Activated naive CD4-positive, alpha-beta T cell treated with anti-CD3 and anti-CD28 coated beads, Interleukin-2, amount 10 ng/mL, durations not matched to agents 7 days and 5 days (primary cell): ENCODE results near the gene BMI1.

Experiments
- CTCF ChIA-PET: fragments of 350-600 bp; sonication (Branson Sonifier 250); formaldehyde crosslinking; loops from one replicate; lab custom pipeline; 2021; ENCODE audit warnings: antibody characterized with exemption; lab: Charles Lee
- DNase-seq: peaks from one replicate; pipeline ENCODE4 v3.0.0-alpha.2; 2020
- H3K27ac Mint-ChIP-seq: one replicate; pipeline ENCODE4 v1.8.0; 2021; ENCODE audit warnings: mild to moderate bottlenecking, moderate library complexity, mixed read lengths
- H3K27me3 Mint-ChIP-seq: one replicate; pipeline ENCODE4 v1.8.0; 2021; ENCODE audit warnings: mild to moderate bottlenecking, mixed read lengths
- H3K36me3 Mint-ChIP-seq: one replicate; pipeline ENCODE4 v1.8.0; 2021; ENCODE audit warnings: mixed read lengths
- H3K4me1 Mint-ChIP-seq: one replicate; pipeline ENCODE4 v1.8.0; 2021; ENCODE audit warnings: mixed read lengths
- H3K4me3 Mint-ChIP-seq: one replicate; pipeline ENCODE4 v1.8.0; 2021; ENCODE audit warnings: mild to moderate bottlenecking, moderate library complexity, mixed read lengths
- H3K9me3 Mint-ChIP-seq: one replicate; pipeline ENCODE4 v1.8.0; 2021; ENCODE audit warnings: mixed read lengths

BMI1 gene

GRCh38 chr10:22314852-22315251, 6.0 kb upstream of the BMI1 start:
- no peak for DNase-seq
- CTCF ChIA-PET = interaction anchor here (0.9 kb wide), 1 partner anchor 86 kb away, joined by 3 read pairs; no protein-coding TSS in a partner anchor
- Mint-ChIP-seq H3K4me3 (peak overlapping the region; percentile 90), H3K9me3 (no peaks in the 10 kb centered on the region), H3K36me3 (peaks cover 11% of the 10 kb centered on the region), H3K27me3 (peaks cover 23% of the 10 kb centered on the region), H3K4me1 (peaks cover 38% of the 10 kb centered on the region), H3K27ac (no peak overlapping the region)

- peaks cover 42% of the 10 kb centered on the region for H3K4me1 Mint-ChIP-seq
- H3K9me3 Mint-ChIP-seq = no peaks in the 10 kb centered on the region
- CTCF ChIA-PET = interaction anchor here (0.9 to 1.0 kb wide), 2 partner anchors 57 to 87 kb away, joined by 3 to 5 read pairs; no protein-coding TSS in a partner anchor
- DNase-seq = no peak
- H3K36me3 Mint-ChIP-seq = peaks cover 15% of the 10 kb centered on the region
- peak overlapping the region; percentile 89 for H3K27ac Mint-ChIP-seq
- H3K27me3 Mint-ChIP-seq = peaks cover 27% of the 10 kb centered on the region
- H3K4me3 Mint-ChIP-seq = peak overlapping the region; percentile 90
Observed at GRCh38 chr10:22315455-22316285, 5.2 kb upstream of the BMI1 start.

DNA sequence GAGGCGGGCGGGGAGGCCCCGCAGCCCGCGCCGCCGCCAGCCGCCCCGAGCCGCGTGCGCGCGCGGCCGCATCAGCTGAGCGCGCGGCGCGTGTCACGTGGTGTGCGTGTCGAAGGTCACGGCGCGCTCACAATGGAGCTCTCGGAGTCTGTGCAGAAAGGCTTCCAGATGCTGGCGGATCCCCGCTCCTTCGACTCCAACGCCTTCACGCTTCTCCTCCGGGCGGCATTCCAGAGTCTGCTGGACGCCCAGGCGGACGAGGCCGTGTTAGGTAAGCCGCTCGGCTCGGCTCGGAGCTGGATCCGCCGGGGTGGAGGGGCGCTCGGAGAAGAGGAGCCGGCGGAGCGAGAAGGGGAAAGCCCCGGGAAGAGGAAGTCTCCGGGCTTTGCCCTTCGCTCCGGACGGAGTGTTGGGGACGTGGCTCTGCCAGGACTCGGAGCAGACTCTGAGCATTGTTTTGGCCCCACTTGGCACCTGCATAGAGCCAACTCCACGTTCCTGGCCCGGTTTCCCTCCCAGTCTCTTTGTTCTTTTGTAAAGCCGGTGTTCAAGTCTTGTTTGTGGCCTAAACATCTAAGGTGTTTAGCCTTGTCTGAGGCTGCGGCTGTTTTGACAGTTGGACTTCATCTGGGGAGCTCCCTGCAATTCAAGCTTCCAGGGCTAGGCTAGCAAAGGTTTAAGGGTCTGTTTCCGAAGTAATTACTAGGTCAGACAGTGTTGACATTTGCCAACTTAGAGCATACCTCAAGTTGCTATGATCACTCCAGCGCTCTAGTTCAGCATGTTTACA, 4.4 kb upstream of the BMI1 start, which contains the start of gene COMMD3:
Gene COMMD3, plus strand, starts transcription at position 103 of the 790 bp plus-strand sequence. Its CDS starts 30 bp downstream, at position 133.
- peaks cover 42% of the 10 kb centered on the region for H3K4me1 Mint-ChIP-seq
- peaks cover 27% of the 10 kb centered on the region for H3K27me3 Mint-ChIP-seq
- peak; percentile 86 for DNase-seq
- no peaks in the 10 kb centered on the region for H3K9me3 Mint-ChIP-seq
- H3K27ac Mint-ChIP-seq = peak within 1 kb of the TSS; percentile 92
- peak within 1 kb of the TSS; percentile 90 for H3K4me3 Mint-ChIP-seq
- CTCF ChIA-PET = interaction anchor here (1.0 kb wide), 1 partner anchor 58 kb away, joined by 5 read pairs; no protein-coding TSS in a partner anchor
- peaks cover 15% of the 10 kb centered on the region for H3K36me3 Mint-ChIP-seq

DNA sequence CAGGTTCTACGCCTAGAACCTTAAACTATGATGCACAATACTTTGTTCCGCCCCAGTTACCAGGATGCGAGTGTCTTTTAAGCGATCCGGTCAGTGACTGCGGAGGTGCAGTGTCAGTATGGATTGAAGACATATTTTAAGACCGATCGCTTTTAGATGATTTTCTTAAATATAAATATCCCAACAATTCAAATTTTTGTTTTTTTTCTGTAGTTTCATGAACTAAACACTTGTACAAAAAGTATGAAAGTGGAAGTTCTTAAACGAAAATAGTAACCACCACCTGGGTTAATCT, 3.9 kb upstream of the BMI1 start:
- Mint-ChIP-seq H3K36me3 (peaks cover 15% of the 10 kb centered on the region), H3K27ac (peak overlapping the region; percentile 92), H3K4me1 (peaks cover 42% of the 10 kb centered on the region), H3K9me3 (no peaks in the 10 kb centered on the region), H3K27me3 (peaks cover 31% of the 10 kb centered on the region), H3K4me3 (peak overlapping the region; percentile 75)
- CTCF ChIA-PET = no interaction called here
- DNase-seq = peak; percentile 42

GRCh38 chr10:22317771-22318565, 2.9 kb upstream of the BMI1 start:
- Mint-ChIP-seq H3K27ac (peak overlapping the region; percentile 33), H3K4me1 (peaks cover 50% of the 10 kb centered on the region), H3K9me3 (no peaks in the 10 kb centered on the region), H3K27me3 (peaks cover 40% of the 10 kb centered on the region), H3K36me3 (peaks cover 15% of the 10 kb centered on the region), H3K4me3 (peak overlapping the region; percentile 55)
- no peak for DNase-seq
- CTCF ChIA-PET = interaction anchor here (0.6 kb wide), 1 partner anchor 62 kb away, joined by 5 read pairs; no protein-coding TSS in a partner anchor

- no peak for DNase-seq
- Mint-ChIP-seq H3K4me3 (no peak overlapping the region), H3K27ac (no peak overlapping the region), H3K36me3 (peaks cover 15% of the 10 kb centered on the region), H3K9me3 (no peaks in the 10 kb centered on the region), H3K27me3 (peaks cover 44% of the 10 kb centered on the region), H3K4me1 (peaks cover 58% of the 10 kb centered on the region)
- CTCF ChIA-PET = interaction anchor here (1.0 kb wide), 1 partner anchor 22 kb away, joined by 3 read pairs; no protein-coding TSS in a partner anchor
Observed at GRCh38 chr10:22318772-22319171, 2.1 kb upstream of the BMI1 start.

- CTCF ChIA-PET = interaction anchor here (0.6 to 1.0 kb wide), 2 partner anchors 21 to 65 kb away, joined by 3 read pairs; no protein-coding TSS in a partner anchor
- H3K4me1 Mint-ChIP-seq = peaks cover 66% of the 10 kb centered on the region
- no peak overlapping the region for H3K27ac Mint-ChIP-seq
Observed at GRCh38 chr10:22319547-22319979, 1.3 kb upstream of the BMI1 start.

GRCh38 chr10:22319980-22320558, 830 bp upstream of the BMI1 start:
- peak overlapping the region; percentile 83 for H3K4me3 Mint-ChIP-seq
- peaks cover 57% of the 10 kb centered on the region for H3K27me3 Mint-ChIP-seq
- DNase-seq = no peak
- H3K36me3 Mint-ChIP-seq = peaks cover 15% of the 10 kb centered on the region
- H3K9me3 Mint-ChIP-seq = no peaks in the 10 kb centered on the region
- CTCF ChIA-PET = interaction anchor here (0.6 kb wide), 1 partner anchor 65 kb away, joined by 3 read pairs; no protein-coding TSS in a partner anchor
- peaks cover 66% of the 10 kb centered on the region for H3K4me1 Mint-ChIP-seq
- H3K27ac Mint-ChIP-seq = peak overlapping the region; percentile 89

More at GRCh38 chr10:22319547-22319979, 1.3 kb upstream of the BMI1 start:
- H3K4me3 Mint-ChIP-seq = peak overlapping the region; percentile 83
- H3K36me3 Mint-ChIP-seq = peaks cover 15% of the 10 kb centered on the region
- no peak for DNase-seq
- H3K27me3 Mint-ChIP-seq = peaks cover 52% of the 10 kb centered on the region
- no peaks in the 10 kb centered on the region for H3K9me3 Mint-ChIP-seq

GRCh38 chr10:22321156-22321923, 441 bp downstream of the BMI1 start:
- CTCF ChIA-PET = no interaction called here
- peak overlapping the region; percentile 78 for H3K4me3 Mint-ChIP-seq
- peaks cover 64% of the 10 kb centered on the region for H3K27me3 Mint-ChIP-seq
- H3K4me1 Mint-ChIP-seq = peaks cover 67% of the 10 kb centered on the region
- peak; percentile 72 for DNase-seq
- H3K36me3 Mint-ChIP-seq = peaks cover 17% of the 10 kb centered on the region
- H3K9me3 Mint-ChIP-seq = no peaks in the 10 kb centered on the region
- H3K27ac Mint-ChIP-seq = peak overlapping the region; percentile 81

GRCh38 chr10:22321924-22322640, 1.2 kb downstream of the BMI1 start:
- Mint-ChIP-seq H3K4me3 (peak overlapping the region; percentile 78), H3K9me3 (no peaks in the 10 kb centered on the region), H3K4me1 (peaks cover 67% of the 10 kb centered on the region), H3K27me3 (peaks cover 61% of the 10 kb centered on the region), H3K36me3 (peaks cover 20% of the 10 kb centered on the region), H3K27ac (peak overlapping the region; percentile 73)
- no peak for DNase-seq
- CTCF ChIA-PET = interaction anchor here (1.0 to 1.5 kb wide), 2 partner anchors 9 to 10 kb away, joined by 3 to 4 read pairs; no protein-coding TSS in a partner anchor

DNA sequence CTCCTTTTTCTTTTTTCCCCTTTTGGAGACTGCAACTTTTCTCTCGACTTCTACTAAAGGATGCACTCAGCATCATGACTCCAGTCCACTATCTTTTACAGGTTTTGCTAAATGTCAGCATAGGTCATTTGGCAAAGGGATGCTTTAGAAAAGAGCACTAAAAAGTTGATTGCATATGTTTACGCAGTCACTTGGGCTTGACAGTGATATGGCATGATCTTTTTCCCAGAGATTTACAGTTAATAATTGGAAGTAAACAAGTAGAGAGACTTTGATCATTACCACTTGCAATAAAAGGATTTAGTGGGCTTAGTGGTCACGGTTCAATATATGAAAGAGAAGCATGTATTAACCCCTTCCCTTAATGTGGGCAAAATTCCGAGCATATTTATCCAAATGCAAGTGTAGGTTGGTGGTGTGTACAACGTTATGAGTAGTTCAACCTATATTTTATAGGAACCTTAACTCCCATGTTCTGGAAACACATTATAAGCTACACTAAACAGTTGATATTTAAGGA, 1.8 kb downstream of the BMI1 start:
- peaks cover 61% of the 10 kb centered on the region for H3K27me3 Mint-ChIP-seq

More for the DNA sequence above, 1.8 kb downstream of the BMI1 start:
- Mint-ChIP-seq H3K36me3 (peaks cover 23% of the 10 kb centered on the region), H3K27ac (peak overlapping the region; percentile 73), H3K4me1 (peaks cover 60% of the 10 kb centered on the region), H3K4me3 (peak overlapping the region; percentile 78), H3K9me3 (no peaks in the 10 kb centered on the region)
- CTCF ChIA-PET = interaction anchor here (1.0 to 1.5 kb wide), 2 partner anchors 8 to 9 kb away, joined by 3 to 4 read pairs; no protein-coding TSS in a partner anchor
- no peak for DNase-seq
